ENCODE measurements around the gene UPK3A.

The UPK3A gene

DNA sequence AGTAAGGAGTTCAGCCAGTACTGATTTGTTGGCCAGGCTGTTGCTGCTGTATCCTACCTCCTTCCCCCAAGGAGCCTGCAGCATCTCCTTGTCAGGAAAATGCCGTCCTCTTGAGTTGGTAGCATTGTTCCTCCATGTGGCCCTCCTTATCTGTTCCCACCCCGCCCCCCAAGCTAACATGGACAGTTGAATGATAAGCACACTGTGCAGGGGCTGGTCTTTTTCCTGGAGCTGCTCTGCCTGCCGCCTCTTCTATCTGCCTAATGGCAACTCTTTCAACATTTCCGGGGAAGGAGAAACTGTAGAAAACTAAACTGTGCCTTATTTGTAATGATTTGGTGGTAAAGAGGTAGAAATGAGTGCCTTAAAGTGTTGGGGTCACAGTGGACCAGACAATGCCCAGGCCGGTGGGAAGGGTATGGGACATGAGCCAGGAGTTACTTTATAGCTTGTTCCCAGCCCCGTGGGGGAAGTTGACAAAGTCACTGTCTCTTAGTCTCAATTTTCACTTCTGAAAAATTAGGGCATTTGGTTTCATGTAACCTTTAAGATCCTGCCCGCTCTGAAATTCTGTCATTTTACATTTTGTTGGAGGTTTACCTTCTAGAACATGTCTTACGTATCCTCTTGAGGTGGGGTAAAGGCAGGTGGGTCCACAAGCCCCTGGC lies 29.4 kb downstream of the UPK3A start:
- H3K4me3 ChIP-seq (ENCODE audit: low read length): no peak overlapping the region
- H3K4me1 ChIP-seq (ENCODE audit: low read length): peaks cover 12% of the 10 kb centered on the region
- H3K36me3 ChIP-seq (replicated peaks; ENCODE audit: insufficient read depth, low read length): no peaks in the 10 kb centered on the region
- H2AFZ ChIP-seq (ENCODE audit: low read length): no peak overlapping the region
- H3K79me2 ChIP-seq (ENCODE audit: low read length): peaks cover 82% of the 10 kb centered on the region
- TF ChIP-seq EZH2phosphoT487 (IDR thresholded peaks at IDR 0.05; ENCODE audit: low read length): no peak
- TF ChIP-seq, protein P1, sequence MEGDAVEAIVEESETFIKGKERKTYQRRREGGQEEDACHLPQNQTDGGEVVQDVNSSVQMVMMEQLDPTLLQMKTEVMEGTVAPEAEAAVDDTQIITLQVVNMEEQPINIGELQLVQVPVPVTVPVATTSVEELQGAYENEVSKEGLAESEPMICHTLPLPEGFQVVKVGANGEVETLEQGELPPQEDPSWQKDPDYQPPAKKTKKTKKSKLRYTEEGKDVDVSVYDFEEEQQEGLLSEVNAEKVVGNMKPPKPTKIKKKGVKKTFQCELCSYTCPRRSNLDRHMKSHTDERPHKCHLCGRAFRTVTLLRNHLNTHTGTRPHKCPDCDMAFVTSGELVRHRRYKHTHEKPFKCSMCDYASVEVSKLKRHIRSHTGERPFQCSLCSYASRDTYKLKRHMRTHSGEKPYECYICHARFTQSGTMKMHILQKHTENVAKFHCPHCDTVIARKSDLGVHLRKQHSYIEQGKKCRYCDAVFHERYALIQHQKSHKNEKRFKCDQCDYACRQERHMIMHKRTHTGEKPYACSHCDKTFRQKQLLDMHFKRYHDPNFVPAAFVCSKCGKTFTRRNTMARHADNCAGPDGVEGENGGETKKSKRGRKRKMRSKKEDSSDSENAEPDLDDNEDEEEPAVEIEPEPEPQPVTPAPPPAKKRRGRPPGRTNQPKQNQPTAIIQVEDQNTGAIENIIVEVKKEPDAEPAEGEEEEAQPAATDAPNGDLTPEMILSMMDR (IDR thresholded peaks at IDR 0.05; ENCODE audit: low read length): no peak
- TF ChIP-seq EZH2 (optimal IDR thresholded peaks at IDR 0.05; ENCODE audit: low read depth, low read length): no peak
- H3K27ac ChIP-seq (ENCODE audit: low read length): no peak overlapping the region
- H3F3A ChIP-seq (ENCODE audit: insufficient read depth, low read length): no peaks in the 10 kb centered on the region
- no peaks in the 10 kb centered on the region for H4K20me1 ChIP-seq (ENCODE audit: insufficient read depth, low read length)
- no peaks in the 10 kb centered on the region for H3K9me3 ChIP-seq (replicated peaks; ENCODE audit: insufficient read depth, low read length)
- no peaks in the 10 kb centered on the region for H3K9me2 ChIP-seq (replicated peaks; ENCODE audit: insufficient read depth, low read length)
- H3K4me2 ChIP-seq (ENCODE audit: low read depth, low read length): no peak overlapping the region
- no peak overlapping the region for H3K9ac ChIP-seq (ENCODE audit: low read length)
- H3K27me3 ChIP-seq (replicated peaks; ENCODE audit: insufficient read depth, low read length): no peaks in the 10 kb centered on the region
- no peak for DNase-seq

DNA sequence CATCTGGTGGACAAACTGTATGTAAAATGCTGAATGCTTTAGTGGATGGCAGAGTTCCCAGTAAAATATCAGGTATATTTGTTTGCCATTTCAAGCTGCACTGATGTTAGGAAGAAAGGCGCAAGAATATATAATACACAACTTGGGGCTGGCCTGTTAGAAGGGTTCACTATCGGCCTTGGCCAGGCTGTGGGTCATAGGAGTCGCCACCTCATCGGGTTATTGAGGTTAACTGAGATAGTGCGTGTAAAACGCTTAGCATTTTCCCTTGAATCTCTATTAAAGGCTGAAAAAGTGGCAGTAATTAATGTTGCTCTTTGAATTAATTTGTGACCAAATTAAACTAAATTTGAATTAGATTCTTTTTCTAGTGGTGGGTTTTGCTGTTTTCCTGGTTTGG lies 30.0 kb downstream of the UPK3A start:
- Histone ChIP-seq H3K27me3 (replicated peaks; ENCODE audit: insufficient read depth, low read length) (no peaks in the 10 kb centered on the region), H3K27ac (ENCODE audit: low read length) (no peak overlapping the region), H4K20me1 (ENCODE audit: insufficient read depth, low read length) (no peaks in the 10 kb centered on the region), H3K36me3 (replicated peaks; ENCODE audit: insufficient read depth, low read length) (no peaks in the 10 kb centered on the region), H3K79me2 (ENCODE audit: low read length) (peaks cover 88% of the 10 kb centered on the region), H3K9me2 (replicated peaks; ENCODE audit: insufficient read depth, low read length) (no peaks in the 10 kb centered on the region), H3K4me2 (ENCODE audit: low read depth, low read length) (no peak overlapping the region), H3F3A (ENCODE audit: insufficient read depth, low read length) (no peaks in the 10 kb centered on the region), H3K4me1 (ENCODE audit: low read length) (peaks cover 11% of the 10 kb centered on the region), H2AFZ (ENCODE audit: low read length) (no peak overlapping the region), H3K9me3 (replicated peaks; ENCODE audit: insufficient read depth, low read length) (no peaks in the 10 kb centered on the region), H3K4me3 (ENCODE audit: low read length) (no peak overlapping the region), H3K9ac (ENCODE audit: low read length) (no peak overlapping the region)
- DNase-seq: no peak
- no peak for TF ChIP-seq EZH2phosphoT487 (IDR thresholded peaks at IDR 0.05; ENCODE audit: low read length)
- TF ChIP-seq, protein P1 (IDR thresholded peaks at IDR 0.05; ENCODE audit: low read length): no peak

DNA sequence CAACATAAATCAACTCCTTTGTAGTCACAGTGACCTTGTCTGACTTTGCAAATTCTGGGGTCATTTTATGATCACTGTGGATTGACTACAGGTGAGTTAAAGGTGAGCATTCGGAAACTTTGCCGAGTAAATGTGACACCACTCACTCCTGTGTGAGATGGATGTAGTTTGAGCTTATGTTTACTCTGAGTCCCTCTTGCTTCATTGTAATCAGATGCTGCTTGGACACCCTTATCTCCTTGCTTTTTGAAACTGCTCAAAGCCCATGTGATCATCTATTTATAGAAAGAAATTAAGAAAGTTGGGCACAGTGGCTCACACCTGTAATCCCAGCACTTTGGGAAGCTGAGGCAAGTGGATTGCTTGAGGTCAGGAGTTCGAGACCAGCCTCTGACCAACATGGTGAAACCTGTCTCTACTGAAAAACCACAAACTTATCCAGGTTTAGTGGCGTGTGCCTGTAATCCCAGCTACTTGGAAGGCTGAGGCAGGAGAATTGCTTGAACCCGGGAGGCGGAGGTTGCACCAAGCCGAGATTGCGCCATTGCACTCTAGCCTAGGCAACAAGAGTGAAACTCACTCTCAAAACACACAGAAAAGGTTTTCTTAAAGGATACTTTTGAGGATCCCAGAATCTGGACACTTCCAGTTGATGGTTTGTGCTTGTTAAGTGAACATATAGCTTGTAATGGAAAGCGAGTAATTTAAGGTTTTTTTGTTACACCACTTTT lies 32.2 kb downstream of the UPK3A start:
- Histone ChIP-seq H3K27me3 (replicated peaks; ENCODE audit: insufficient read depth, low read length) (no peaks in the 10 kb centered on the region), H3K4me2 (ENCODE audit: low read depth, low read length) (no peak overlapping the region), H3K9me3 (replicated peaks; ENCODE audit: insufficient read depth, low read length) (no peaks in the 10 kb centered on the region), H3F3A (ENCODE audit: insufficient read depth, low read length) (no peaks in the 10 kb centered on the region), H3K4me1 (ENCODE audit: low read length) (peaks cover 6% of the 10 kb centered on the region; the same call in 1 of the 2 replicates), H3K9ac (ENCODE audit: low read length) (no peak overlapping the region), H3K9me2 (replicated peaks; ENCODE audit: insufficient read depth, low read length) (no peaks in the 10 kb centered on the region), H3K4me3 (ENCODE audit: low read length) (no peak overlapping the region), H3K27ac (ENCODE audit: low read length) (no peak overlapping the region; the same call in 1 of the 2 replicates), H3K79me2 (ENCODE audit: low read length) (peaks cover 79% of the 10 kb centered on the region), H4K20me1 (ENCODE audit: insufficient read depth, low read length) (no peaks in the 10 kb centered on the region), H2AFZ (ENCODE audit: low read length) (no peak overlapping the region), H3K36me3 (replicated peaks; ENCODE audit: insufficient read depth, low read length) (no peaks in the 10 kb centered on the region)
- TF ChIP-seq, protein P1 (IDR thresholded peaks at IDR 0.05; ENCODE audit: low read length): no peak
- TF ChIP-seq EZH2 (optimal IDR thresholded peaks at IDR 0.05; ENCODE audit: low read depth, low read length) (no peak), EZH2phosphoT487 (IDR thresholded peaks at IDR 0.05; ENCODE audit: low read length) (no peak)
- DNase-seq: no peak

Measured in MM.1S (cell line).